ENCODE measurements around the gene PPP1R9B.

PPP1R9B gene

GRCh38 chr17:50113624-50114320 is 36.7 kb downstream of the PPP1R9B start:
- peak overlapping the region; percentile 48 for H2AK5ac ChIP-seq (ENCODE audit: low read depth, low read length)
- no peak for DNase-seq (ENCODE audit: low spot score)
- H2AFZ ChIP-seq (ENCODE audit: low read length), result no peak overlapping the region
- peak overlapping the region; percentile 11 for H4K91ac ChIP-seq (ENCODE audit: low read depth, low read length, poor library complexity)
- no peak overlapping the region for H2BK12ac ChIP-seq (ENCODE audit: low read length)
- H3K27ac ChIP-seq (replicated peaks; ENCODE audit: low read length), result no peak overlapping the region
- peak overlapping the region; percentile 21 for H2BK5ac ChIP-seq (ENCODE audit: low read length)
- H3K79me1 ChIP-seq (ENCODE audit: low read depth, low read length), result peaks cover under 1% of the 10 kb centered on the region
- peak overlapping the region; percentile 5 for H3K18ac ChIP-seq (ENCODE audit: low read length)
- H2BK120ac ChIP-seq (ENCODE audit: low read depth, low read length), result peak overlapping the region; percentile 44
- no peaks in the 10 kb centered on the region for H3K9me3 ChIP-seq (replicated peaks in 1 of 2; ENCODE audit: control insufficient read depth in 2 of 2, insufficient read depth in 1 of 2, low read depth in 1 of 2, low read length in 2 of 2)
- H2BK15ac ChIP-seq (ENCODE audit: low read length), result peak overlapping the region; percentile 7
- H3K4ac ChIP-seq (ENCODE audit: low read length), result no peak overlapping the region
- H3K4me3 ChIP-seq (ENCODE audit: low read length in 2 of 2), result no peak overlapping the region
- H3K27me3 ChIP-seq (ENCODE audit: control insufficient read depth in 3 of 3, insufficient read depth in 3 of 3, low read depth in 1 of 3, low read length in 3 of 3), result peaks cover 0 to 3% (median 0%) of the 10 kb centered on the region in 3 experiments
- H3K36me3 ChIP-seq (replicated peaks in 1 of 2; ENCODE audit: control insufficient read depth in 2 of 2, insufficient read depth in 2 of 2, low read length in 2 of 2), result peaks cover 12 to 36% of the 10 kb centered on the region in 2 donors
- no peak overlapping the region for H4K8ac ChIP-seq (ENCODE audit: low read depth, low read length)
- peak overlapping the region; percentile 60 for H3K23ac ChIP-seq (ENCODE audit: low read depth, low read length, poor library complexity)
- H3K4me1 ChIP-seq (ENCODE audit: control insufficient read depth in 2 of 2, insufficient read depth in 1 of 2, low read depth in 1 of 2, low read length in 2 of 2), result peaks cover 18 to 19% of the 10 kb centered on the region in 2 donors
- WGBS, 2 donors (ENCODE audit: extremely low coverage in 2 of 2, insufficient read length in 2 of 2, insufficient replicate concordance in 1 of 2), result no CpG with 5 or more reads among the region's 7 CpGs
- H3K9ac ChIP-seq (ENCODE audit: low read depth, low read length, poor library complexity), result no peak overlapping the region
- peak overlapping the region; percentile 25 for H3K14ac ChIP-seq (ENCODE audit: low read length)
- H3K4me2 ChIP-seq (ENCODE audit: insufficient read depth, low read length, poor library complexity, severe bottlenecking), result no peak overlapping the region

- H3K9ac ChIP-seq (ENCODE audit: low read depth, low read length, poor library complexity), result peak overlapping the region; percentile 14
- no peak overlapping the region for H3K4ac ChIP-seq (ENCODE audit: low read length)
- no peak overlapping the region for H3K23ac ChIP-seq (ENCODE audit: low read depth, low read length, poor library complexity)
- H3K36me3 ChIP-seq (replicated peaks in 1 of 2; ENCODE audit: control insufficient read depth in 2 of 2, insufficient read depth in 2 of 2, low read length in 2 of 2), result peaks cover 18 to 41% of the 10 kb centered on the region in 2 donors
- H3K27me3 ChIP-seq (ENCODE audit: control insufficient read depth in 3 of 3, insufficient read depth in 3 of 3, low read depth in 1 of 3, low read length in 3 of 3), result peaks cover 0 to 1% (median 0%) of the 10 kb centered on the region in 3 experiments
- peak overlapping the region; percentile 16 for H2BK120ac ChIP-seq (ENCODE audit: low read depth, low read length)
- H3K9me3 ChIP-seq (replicated peaks in 1 of 2; ENCODE audit: control insufficient read depth in 2 of 2, insufficient read depth in 1 of 2, low read depth in 1 of 2, low read length in 2 of 2), result no peaks in the 10 kb centered on the region
- peak overlapping the region; percentile 60 for H3K18ac ChIP-seq (ENCODE audit: low read length)
- peaks cover 18 to 19% of the 10 kb centered on the region in 2 donors for H3K4me1 ChIP-seq (ENCODE audit: control insufficient read depth in 2 of 2, insufficient read depth in 1 of 2, low read depth in 1 of 2, low read length in 2 of 2)
- DNase-seq (ENCODE audit: low spot score), result no peak
- H3K27ac ChIP-seq (replicated peaks; ENCODE audit: low read length), result no peak overlapping the region
- H3K14ac ChIP-seq (ENCODE audit: low read length), result no peak overlapping the region
- WGBS, 2 donors (ENCODE audit: extremely low coverage in 2 of 2, insufficient read length in 2 of 2, insufficient replicate concordance in 1 of 2), result no CpG with 5 or more reads among the region's 17 CpGs
- peak overlapping the region; percentile 76 for H2BK5ac ChIP-seq (ENCODE audit: low read length)
- peaks cover 2% of the 10 kb centered on the region for H3K79me1 ChIP-seq (ENCODE audit: low read depth, low read length)
- H3K4me2 ChIP-seq (ENCODE audit: insufficient read depth, low read length, poor library complexity, severe bottlenecking), result no peak overlapping the region
- no peak overlapping the region for H2BK12ac ChIP-seq (ENCODE audit: low read length)
- H4K8ac ChIP-seq (ENCODE audit: low read depth, low read length), result no peak overlapping the region
- peak overlapping the region; percentile 33 for H2AK5ac ChIP-seq (ENCODE audit: low read depth, low read length)
- no peak overlapping the region for H3K4me3 ChIP-seq (ENCODE audit: low read length in 2 of 2)
- no peak overlapping the region for H4K91ac ChIP-seq (ENCODE audit: low read depth, low read length, poor library complexity)
- no peak overlapping the region for H2AFZ ChIP-seq (ENCODE audit: low read length)
- H2BK15ac ChIP-seq (ENCODE audit: low read length), result peak overlapping the region; percentile 55
These were observed 37.8 kb downstream of the PPP1R9B start for GRCh38 chr17:50112694-50113093.

GRCh38 chr17:50111673-50112655 is 38.5 kb downstream of the PPP1R9B start:
- H3K27ac ChIP-seq (replicated peaks; ENCODE audit: low read length), result peak overlapping the region; percentile 25
- no peak for DNase-seq (ENCODE audit: low spot score)

More at GRCh38 chr17:50111673-50112655, 38.5 kb downstream of the PPP1R9B start:
- no peak overlapping the region for H4K91ac ChIP-seq (ENCODE audit: low read depth, low read length, poor library complexity)
- no peaks in the 10 kb centered on the region for H3K27me3 ChIP-seq (ENCODE audit: control insufficient read depth in 3 of 3, insufficient read depth in 3 of 3, low read depth in 1 of 3, low read length in 3 of 3)
- no peaks in the 10 kb centered on the region for H3K9me3 ChIP-seq (replicated peaks in 1 of 2; ENCODE audit: control insufficient read depth in 2 of 2, insufficient read depth in 1 of 2, low read depth in 1 of 2, low read length in 2 of 2)
- H3K14ac ChIP-seq (ENCODE audit: low read length), result peak overlapping the region; percentile 78
- peak overlapping the region; percentile 76 for H2BK5ac ChIP-seq (ENCODE audit: low read length)
- H3K36me3 ChIP-seq (replicated peaks in 1 of 2; ENCODE audit: control insufficient read depth in 2 of 2, insufficient read depth in 2 of 2, low read length in 2 of 2), result peaks cover 18 to 43% of the 10 kb centered on the region in 2 donors
- no CpG with 5 or more reads among the region's 14 CpGs for WGBS, 2 donors (ENCODE audit: extremely low coverage in 2 of 2, insufficient read length in 2 of 2, insufficient replicate concordance in 1 of 2)
- no peak overlapping the region for H4K8ac ChIP-seq (ENCODE audit: low read depth, low read length)
- H3K4ac ChIP-seq (ENCODE audit: low read length), result peak overlapping the region; percentile 38
- peak overlapping the region; percentile 81 for H3K23ac ChIP-seq (ENCODE audit: low read depth, low read length, poor library complexity)
- peaks cover 17 to 18% of the 10 kb centered on the region in 2 donors for H3K4me1 ChIP-seq (ENCODE audit: control insufficient read depth in 2 of 2, insufficient read depth in 1 of 2, low read depth in 1 of 2, low read length in 2 of 2)
- no peak overlapping the region for H3K4me2 ChIP-seq (ENCODE audit: insufficient read depth, low read length, poor library complexity, severe bottlenecking)
- peak overlapping the region; percentile 32 for H2AFZ ChIP-seq (ENCODE audit: low read length)
- H3K9ac ChIP-seq (ENCODE audit: low read depth, low read length, poor library complexity), result peak overlapping the region; percentile 64
- no peak overlapping the region for H3K4me3 ChIP-seq (ENCODE audit: low read length in 2 of 2)
- H2BK15ac ChIP-seq (ENCODE audit: low read length), result peak overlapping the region; percentile 55
- peak overlapping the region; percentile 87 for H2BK120ac ChIP-seq (ENCODE audit: low read depth, low read length)
- peak overlapping the region; percentile 57 for H3K18ac ChIP-seq (ENCODE audit: low read length)
- peak overlapping the region; percentile 97 for H2AK5ac ChIP-seq (ENCODE audit: low read depth, low read length)
- H2BK12ac ChIP-seq (ENCODE audit: low read length), result no peak overlapping the region
- H3K79me1 ChIP-seq (ENCODE audit: low read depth, low read length), result peaks cover 2% of the 10 kb centered on the region

Data from neuronal stem cell (in vitro differentiated cells).